Neutrophil (primary cell): ENCODE results near the gene DROSHA.

Experiments used
- H3K27ac ChIP-seq: fragments of 200-600 bp; sonication (generic); 2 replicates; pipeline ENCODE4 v1.5.1; 2016; ENCODE audit warnings: mild to moderate bottlenecking, moderate library complexity
- H3K27me3 ChIP-seq: fragments of 200-600 bp; sonication (generic); 2 replicates; pipeline ENCODE4 v1.6.0; 2016; ENCODE audit warnings: mild to moderate bottlenecking
- H3K36me3 ChIP-seq: fragments of 200-600 bp; sonication (generic); 2 replicates; pipeline ENCODE4 v1.5.1; 2017
- H3K4me1 ChIP-seq, 2 experiments: fragments of 200-600 bp in 1 of 2; sonication (generic) in 1 of 2; 1 replicate in 1 of 2; 2 replicates in 1 of 2; pipeline versions ENCODE4 v1.5.1 to v1.6.1; 2013 to 2016; ENCODE audit warnings: low read depth in 1 of 2, low read length in 1 of 2, mild to moderate bottlenecking in 1 of 2, moderate library complexity in 1 of 2; ENCODE audit not compliant: control insufficient read depth in 1 of 2, insufficient read depth in 1 of 2
- H3K4me3 ChIP-seq, 2 experiments: fragments of 200-600 bp in 1 of 2; sonication (generic) in 1 of 2; 1 replicate in 1 of 2; 2 replicates in 1 of 2; pipeline ENCODE4 v1.5.1; 2013 to 2016; ENCODE audit warnings: low read depth in 1 of 2, low read length in 1 of 2, mild to moderate bottlenecking in 1 of 2, moderate library complexity in 1 of 2
- H3K9me3 ChIP-seq: fragments of 200-600 bp; sonication (generic); 2 replicates; pipeline ENCODE4 v1.5.1; 2016
- TF ChIP-seq, protein P1 (sequence below): fragments of 200-600 bp; sonication (generic); IDR thresholded peaks from 2 replicates; pipeline ENCODE4 v1.5.1; 2016; ENCODE audit warnings: antibody characterized with exemption

DROSHA gene

DNA sequence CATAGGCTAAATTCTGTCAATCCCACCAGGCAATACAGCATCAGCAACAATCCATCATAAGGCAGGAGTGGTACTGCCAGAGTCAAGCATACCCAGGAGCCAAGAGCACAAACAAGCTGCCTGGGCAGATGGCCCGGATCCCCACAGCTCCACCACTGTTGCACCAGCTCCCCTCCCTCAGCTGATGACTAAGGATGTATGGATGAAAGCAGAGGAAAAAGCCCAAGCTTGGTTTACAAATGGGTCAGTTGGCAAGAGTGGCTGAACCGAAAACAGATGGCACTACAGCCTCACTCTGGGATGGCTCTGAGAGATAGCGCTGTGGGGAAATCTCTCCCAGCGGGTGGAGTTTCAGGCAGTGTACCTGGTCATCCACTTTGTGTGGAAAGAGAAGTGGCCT is 29.4 kb downstream of the DROSHA start:
- H3K27ac ChIP-seq: no peak overlapping the region
- peaks cover 48% of the 10 kb centered on the region for H3K36me3 ChIP-seq
- H3K9me3 ChIP-seq: no peaks in the 10 kb centered on the region
- peaks cover 8 to 15% of the 10 kb centered on the region in 2 experiments for H3K4me1 ChIP-seq
- no peaks in the 10 kb centered on the region for H3K27me3 ChIP-seq
- H3K4me3 ChIP-seq: no peak overlapping the region
- TF ChIP-seq, protein P1, sequence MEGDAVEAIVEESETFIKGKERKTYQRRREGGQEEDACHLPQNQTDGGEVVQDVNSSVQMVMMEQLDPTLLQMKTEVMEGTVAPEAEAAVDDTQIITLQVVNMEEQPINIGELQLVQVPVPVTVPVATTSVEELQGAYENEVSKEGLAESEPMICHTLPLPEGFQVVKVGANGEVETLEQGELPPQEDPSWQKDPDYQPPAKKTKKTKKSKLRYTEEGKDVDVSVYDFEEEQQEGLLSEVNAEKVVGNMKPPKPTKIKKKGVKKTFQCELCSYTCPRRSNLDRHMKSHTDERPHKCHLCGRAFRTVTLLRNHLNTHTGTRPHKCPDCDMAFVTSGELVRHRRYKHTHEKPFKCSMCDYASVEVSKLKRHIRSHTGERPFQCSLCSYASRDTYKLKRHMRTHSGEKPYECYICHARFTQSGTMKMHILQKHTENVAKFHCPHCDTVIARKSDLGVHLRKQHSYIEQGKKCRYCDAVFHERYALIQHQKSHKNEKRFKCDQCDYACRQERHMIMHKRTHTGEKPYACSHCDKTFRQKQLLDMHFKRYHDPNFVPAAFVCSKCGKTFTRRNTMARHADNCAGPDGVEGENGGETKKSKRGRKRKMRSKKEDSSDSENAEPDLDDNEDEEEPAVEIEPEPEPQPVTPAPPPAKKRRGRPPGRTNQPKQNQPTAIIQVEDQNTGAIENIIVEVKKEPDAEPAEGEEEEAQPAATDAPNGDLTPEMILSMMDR: no peak

GRCh38 chr5:31500256-31500655 is 31.6 kb downstream of the DROSHA start:
- Histone ChIP-seq H3K9me3 (no peaks in the 10 kb centered on the region), H3K4me1 (peaks cover 8 to 15% of the 10 kb centered on the region in 2 experiments), H3K4me3 (no peak overlapping the region), H3K27me3 (no peaks in the 10 kb centered on the region), H3K36me3 (peaks cover 68% of the 10 kb centered on the region), H3K27ac (no peak overlapping the region)
- TF ChIP-seq, protein P1: no peak

DNA sequence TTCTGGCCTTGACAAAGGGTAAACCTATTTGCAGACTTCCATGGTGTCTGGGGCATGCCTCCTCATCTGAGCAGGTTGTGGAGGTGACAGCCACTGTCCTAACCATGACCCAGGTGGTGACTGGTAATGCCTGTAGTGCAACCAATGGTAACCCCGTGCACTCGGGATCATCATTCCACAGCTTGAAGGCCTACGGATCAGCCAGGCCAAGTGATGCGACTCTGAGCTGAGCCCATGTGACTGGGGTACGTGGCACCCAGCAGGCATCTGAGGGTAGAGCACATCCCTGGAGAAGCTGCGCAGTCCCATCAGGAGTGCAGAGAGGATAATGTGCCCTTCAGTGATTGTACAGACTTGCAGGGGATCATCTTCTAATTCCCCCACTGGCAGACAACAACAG is 35.0 kb downstream of the DROSHA start:
- Histone ChIP-seq H3K4me1 (peaks cover 8 to 15% of the 10 kb centered on the region in 2 experiments), H3K36me3 (peaks cover 74% of the 10 kb centered on the region), H3K27ac (no peak overlapping the region), H3K9me3 (no peaks in the 10 kb centered on the region), H3K4me3 (no peak overlapping the region), H3K27me3 (no peaks in the 10 kb centered on the region)
- TF ChIP-seq, protein P1: no peak

- no peak overlapping the region for H3K27ac ChIP-seq
- no peaks in the 10 kb centered on the region for H3K9me3 ChIP-seq
- TF ChIP-seq, protein P1: no peak
- H3K4me3 ChIP-seq: no peak overlapping the region
- H3K36me3 ChIP-seq: peaks cover 69% of the 10 kb centered on the region
- no peaks in the 10 kb centered on the region for H3K27me3 ChIP-seq
- peaks cover 8 to 15% of the 10 kb centered on the region in 2 experiments for H3K4me1 ChIP-seq
Observed at GRCh38 chr5:31496301-31496700, 35.6 kb downstream of the DROSHA start.

GRCh38 chr5:31495336-31495735 is 36.6 kb downstream of the DROSHA start:
- H3K36me3 ChIP-seq: peaks cover 67% of the 10 kb centered on the region
- H3K27me3 ChIP-seq: no peaks in the 10 kb centered on the region
- H3K4me1 ChIP-seq: peaks cover 6 to 11% of the 10 kb centered on the region in 2 experiments
- no peak overlapping the region for H3K27ac ChIP-seq
- TF ChIP-seq, protein P1: no peak
- H3K4me3 ChIP-seq: no peak overlapping the region
- H3K9me3 ChIP-seq: no peaks in the 10 kb centered on the region

- Histone ChIP-seq H3K9me3 (no peaks in the 10 kb centered on the region), H3K27me3 (no peaks in the 10 kb centered on the region), H3K36me3 (peaks cover 67% of the 10 kb centered on the region), H3K4me1 (no peaks in the 10 kb centered on the region), H3K4me3 (no peak overlapping the region), H3K27ac (no peak overlapping the region)
- TF ChIP-seq, protein P1: no peak
Observed at GRCh38 chr5:31492869-31493268, 39.0 kb downstream of the DROSHA start.
